Stimulated activated memory B cell treated with anti-CD40 and anti-IgM and Interleukin-4, amounts not matched to agents 10 μg/mL and 1 μg/mL and 100 μg/mL, for 72 hours (primary cell): Measurements from ENCODE around the gene SLC16A12.
"Not testable (repeated sequence)": the region's sequence is repeated elsewhere in the genome, so short reads cannot be mapped to it uniquely, and the experiment has no call there.

Source experiments
- ATAC-seq: fragments of 150-1000 bp; cut with Tn5 transposase; 2 replicates; pipeline ENCODE4 v1.10.0; 2021
- H3K27ac Mint-ChIP-seq: one replicate; pipeline ENCODE4 v1.8.0; 2022; ENCODE audit warnings: mild to moderate bottlenecking, mixed read lengths
- H3K27me3 Mint-ChIP-seq: one replicate; pipeline ENCODE4 v1.8.0; 2022; ENCODE audit warnings: mixed read lengths
- H3K36me3 Mint-ChIP-seq: one replicate; pipeline ENCODE4 v1.8.0; 2022; ENCODE audit warnings: mixed read lengths
- H3K4me1 Mint-ChIP-seq: one replicate; pipeline ENCODE4 v1.8.0; 2022; ENCODE audit warnings: mixed read lengths
- H3K4me3 Mint-ChIP-seq: one replicate; pipeline ENCODE4 v1.8.0; 2022; ENCODE audit warnings: mild to moderate bottlenecking, moderate library complexity, mixed read lengths
- H3K9me3 Mint-ChIP-seq: one replicate; pipeline ENCODE4 v1.8.0; 2022; ENCODE audit warnings: mixed read lengths

SLC16A12 gene

DNA sequence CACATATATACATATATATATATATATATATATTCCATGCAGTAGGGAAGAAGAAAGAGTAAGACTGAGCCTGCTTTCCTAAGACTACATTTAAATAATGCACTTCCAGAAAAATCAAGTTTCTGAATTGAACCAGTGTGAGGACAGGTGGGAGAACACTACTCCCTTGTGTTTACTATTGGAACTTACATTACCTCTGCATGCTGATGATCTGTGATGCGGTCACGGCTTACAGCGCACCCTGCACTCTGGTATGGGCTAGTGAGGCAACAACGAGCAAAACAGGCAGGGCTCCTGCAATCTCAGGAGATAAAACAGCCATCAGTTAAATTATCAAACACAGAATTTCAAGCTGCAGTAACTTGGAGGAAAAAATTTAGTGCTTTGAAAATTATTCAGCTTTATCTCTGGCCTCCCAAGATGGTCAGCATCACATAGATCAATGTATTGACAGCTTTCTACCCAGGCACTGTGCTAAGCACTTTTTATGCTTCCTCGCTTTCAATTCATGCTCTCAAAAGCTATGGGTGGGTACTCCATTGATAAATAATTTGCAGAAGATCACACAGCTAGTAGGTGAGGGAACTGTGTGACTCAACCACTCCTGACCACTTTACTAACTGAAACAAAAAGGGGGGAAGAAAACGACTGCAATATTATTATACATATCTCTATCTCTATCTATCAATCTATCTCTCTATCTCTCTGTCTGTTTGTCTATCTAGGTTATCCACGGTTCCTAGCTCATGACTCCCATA, 20.5 kb upstream of the SLC16A12 start:
- H3K4me3 Mint-ChIP-seq, result no peak overlapping the region
- no peaks in the 10 kb centered on the region for H3K27me3 Mint-ChIP-seq
- ATAC-seq, result no peak
- no peak overlapping the region for H3K27ac Mint-ChIP-seq
- H3K4me1 Mint-ChIP-seq, result no peaks in the 10 kb centered on the region
- H3K36me3 Mint-ChIP-seq, result no peaks in the 10 kb centered on the region
- H3K9me3 Mint-ChIP-seq, result no peaks in the 10 kb centered on the region

DNA sequence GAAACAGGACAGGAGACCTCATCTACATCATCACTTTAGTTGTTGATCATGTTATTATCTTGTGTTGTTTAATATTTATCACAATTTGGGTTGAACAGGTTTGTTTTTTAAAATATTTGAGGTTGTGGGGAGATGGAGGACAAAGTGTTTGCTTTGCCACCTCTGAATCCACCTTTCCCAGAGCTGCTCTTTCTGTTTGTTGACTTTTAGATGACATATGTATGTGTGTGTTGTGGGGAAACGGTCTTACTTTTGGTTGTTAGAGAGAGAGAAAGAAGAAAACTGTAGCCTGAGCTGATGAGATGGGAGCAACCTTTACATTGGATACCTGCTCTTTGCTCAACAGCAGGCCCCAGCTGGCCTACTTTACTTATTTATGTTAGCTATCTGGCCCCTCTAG, 19.0 kb upstream of the SLC16A12 start:
- Mint-ChIP-seq H3K27me3 (peaks cover 9% of the 10 kb centered on the region), H3K4me1 (no peaks in the 10 kb centered on the region), H3K9me3 (no peaks in the 10 kb centered on the region), H3K4me3 (no peak overlapping the region), H3K36me3 (no peaks in the 10 kb centered on the region), H3K27ac (no peak overlapping the region)
- no peak for ATAC-seq

DNA sequence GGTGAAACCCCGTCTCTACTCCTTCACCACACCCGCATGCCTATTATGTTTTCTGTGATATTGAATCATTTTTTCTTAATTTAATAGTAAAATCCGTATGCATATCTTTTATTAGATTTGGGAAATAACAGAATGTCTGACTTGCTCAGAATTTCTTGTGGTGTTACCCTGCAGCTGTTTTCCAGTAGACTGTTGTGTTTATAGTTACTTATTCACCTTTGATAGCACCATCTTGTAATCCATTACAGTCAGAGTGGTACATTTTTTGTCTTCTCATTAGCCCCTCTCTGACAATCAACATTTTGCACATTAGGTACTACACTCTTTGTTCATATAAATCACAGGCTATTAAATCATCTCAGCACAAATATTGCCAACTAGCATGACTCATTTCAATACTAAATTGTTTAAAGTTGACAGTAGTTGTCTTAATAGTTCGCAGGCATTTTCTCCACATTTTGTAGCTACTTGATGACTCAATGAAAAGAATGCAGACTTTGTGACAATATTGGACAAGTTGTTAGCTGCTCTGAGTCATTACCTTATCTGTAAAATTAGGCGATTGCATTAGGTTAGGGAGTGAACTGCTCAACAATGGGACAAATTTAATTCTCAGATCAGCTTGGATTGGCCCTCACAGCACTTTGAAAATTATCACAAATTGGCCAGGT, 17.8 kb upstream of the SLC16A12 start:
- ATAC-seq, result no peak
- Mint-ChIP-seq H3K4me1 (no peaks in the 10 kb centered on the region), H3K36me3 (no peaks in the 10 kb centered on the region), H3K27me3 (peaks cover 9% of the 10 kb centered on the region), H3K27ac (no peak overlapping the region), H3K9me3 (no peaks in the 10 kb centered on the region), H3K4me3 (no peak overlapping the region)

DNA sequence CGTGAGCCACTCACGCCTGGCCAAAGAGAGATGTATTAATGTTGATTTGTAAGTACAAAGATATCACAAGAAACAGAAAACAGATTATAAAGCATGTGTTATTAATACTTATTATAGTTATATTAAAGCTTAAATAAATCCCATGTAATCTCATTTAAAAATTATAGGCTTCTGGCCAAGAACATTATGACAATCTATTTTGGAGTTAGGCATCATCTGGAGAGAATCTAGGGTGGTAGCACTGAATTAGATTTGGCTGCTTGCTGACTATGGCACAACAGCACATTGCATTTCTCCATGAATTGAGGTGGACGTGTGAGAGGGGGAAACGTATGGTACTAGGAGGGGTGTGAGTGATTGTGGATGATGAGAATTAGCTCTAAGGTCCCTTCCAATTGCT, 16.8 kb upstream of the SLC16A12 start:
- Mint-ChIP-seq H3K36me3 (no peaks in the 10 kb centered on the region), H3K9me3 (no peaks in the 10 kb centered on the region), H3K4me3 (no peak overlapping the region), H3K4me1 (no peaks in the 10 kb centered on the region), H3K27me3 (peaks cover 9% of the 10 kb centered on the region), H3K27ac (no peak overlapping the region)
- no peak for ATAC-seq

DNA sequence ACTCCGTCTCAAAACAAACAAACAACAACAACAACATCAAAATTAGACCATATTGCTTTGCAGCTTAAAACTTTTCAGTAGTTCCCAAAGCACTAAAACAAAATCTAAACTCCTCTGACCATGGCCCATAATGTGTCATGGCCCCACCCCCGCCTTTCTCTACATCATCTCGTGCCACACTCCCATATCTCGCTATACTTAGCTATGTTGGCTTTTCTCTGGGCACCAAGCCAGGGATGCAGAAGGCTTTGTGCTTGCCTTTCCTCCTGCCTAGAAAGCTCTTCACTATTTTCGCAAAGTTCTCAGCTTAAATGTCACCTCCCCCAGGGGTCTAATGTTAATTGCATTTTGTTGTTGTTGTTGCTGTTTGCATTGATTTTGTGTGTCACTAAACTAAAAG, 15.1 kb upstream of the SLC16A12 start:
- peaks cover 9% of the 10 kb centered on the region for H3K27me3 Mint-ChIP-seq
- H3K4me1 Mint-ChIP-seq, result no peaks in the 10 kb centered on the region
- H3K36me3 Mint-ChIP-seq, result no peaks in the 10 kb centered on the region

DNA sequence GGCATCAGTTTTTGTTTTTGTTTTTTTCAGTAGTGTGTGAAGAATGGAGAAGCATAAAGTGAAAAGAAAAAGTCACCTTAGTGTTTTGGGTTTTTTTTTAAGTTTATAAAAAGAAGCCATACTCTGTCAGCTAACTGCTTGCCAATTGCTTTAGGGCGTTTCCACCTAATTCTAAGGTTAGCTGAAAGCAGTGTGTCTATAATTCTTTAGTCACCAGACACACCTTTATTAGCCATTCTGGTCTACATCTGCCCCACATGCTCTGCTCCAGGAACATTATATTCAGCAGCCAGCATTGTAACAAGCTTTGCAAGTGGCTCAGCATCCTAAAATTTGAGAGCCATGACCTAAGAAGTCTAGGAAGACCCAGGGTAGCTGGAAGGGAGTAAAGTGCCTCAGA, 14.1 kb upstream of the SLC16A12 start:
- H3K9me3 Mint-ChIP-seq, result no peaks in the 10 kb centered on the region
- no peak overlapping the region for H3K27ac Mint-ChIP-seq
- H3K36me3 Mint-ChIP-seq, result no peaks in the 10 kb centered on the region

More for the DNA sequence above, 15.1 kb upstream of the SLC16A12 start:
- Mint-ChIP-seq H3K27ac (no peak overlapping the region), H3K4me3 (no peak overlapping the region), H3K9me3 (no peaks in the 10 kb centered on the region)
- no peak for ATAC-seq

DNA sequence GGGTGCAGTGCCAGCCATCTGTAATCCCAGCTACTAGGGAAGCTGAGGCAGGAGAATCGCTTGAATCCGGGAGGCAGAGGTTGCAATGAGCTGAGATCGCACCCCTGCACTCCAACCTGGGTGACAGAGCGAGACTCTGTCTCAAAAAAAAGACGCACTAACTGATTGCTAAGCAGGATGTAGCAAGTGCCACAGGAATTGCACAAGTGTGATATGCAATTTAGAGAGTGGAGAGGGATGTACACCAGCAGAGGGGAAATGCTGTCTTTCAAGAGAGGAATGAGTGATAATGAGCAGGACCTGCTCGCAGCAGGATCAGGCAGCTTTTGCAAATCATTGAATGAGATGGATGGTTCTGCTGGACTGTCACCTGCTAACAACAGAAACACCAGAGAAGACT, 13.3 kb upstream of the SLC16A12 start:
- peaks cover 9% of the 10 kb centered on the region for H3K27me3 Mint-ChIP-seq
- H3K4me3 Mint-ChIP-seq, result no peak overlapping the region
- ATAC-seq, result no peak
- no peaks in the 10 kb centered on the region for H3K36me3 Mint-ChIP-seq
- no peaks in the 10 kb centered on the region for H3K4me1 Mint-ChIP-seq
- H3K27ac Mint-ChIP-seq, result no peak overlapping the region
- no peaks in the 10 kb centered on the region for H3K9me3 Mint-ChIP-seq

More for the DNA sequence above, 14.1 kb upstream of the SLC16A12 start:
- ATAC-seq, result no peak
- Mint-ChIP-seq H3K4me3 (no peak overlapping the region), H3K27me3 (peaks cover 9% of the 10 kb centered on the region), H3K4me1 (no peaks in the 10 kb centered on the region)

DNA sequence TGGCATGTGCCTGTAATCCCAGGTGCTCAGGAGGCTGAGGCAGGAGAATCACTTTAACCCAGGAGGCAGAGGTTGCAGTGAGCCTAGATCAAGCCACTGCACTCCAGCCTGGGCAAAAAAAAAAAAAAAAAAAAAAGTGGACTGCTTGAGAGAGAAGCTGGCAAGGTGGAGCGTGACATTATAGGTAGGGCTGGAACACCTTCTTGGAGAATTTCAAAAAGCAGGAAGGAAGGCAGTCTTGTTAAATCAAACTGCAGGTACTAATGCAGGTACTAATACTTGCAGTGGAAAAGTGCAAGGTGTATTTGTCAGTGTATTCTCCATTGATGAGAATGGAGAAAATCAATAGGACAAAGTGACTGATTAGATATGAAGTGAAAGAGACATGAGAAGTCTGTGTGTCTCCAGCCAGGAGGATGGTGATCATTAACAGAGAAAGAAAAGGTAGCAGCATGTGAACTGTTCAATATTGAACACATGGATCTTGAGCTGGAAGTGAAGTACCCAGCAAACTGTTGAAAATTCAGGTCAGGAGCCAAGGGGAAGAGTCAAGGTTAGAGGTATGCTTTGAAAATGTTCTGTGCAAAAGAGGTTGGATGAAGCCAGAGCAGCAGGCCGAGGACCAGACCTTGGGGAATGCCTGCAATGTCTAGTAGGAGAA, 12.6 kb upstream of the SLC16A12 start:
- Mint-ChIP-seq H3K9me3 (no peaks in the 10 kb centered on the region), H3K36me3 (no peaks in the 10 kb centered on the region), H3K4me3 (no peak overlapping the region), H3K27me3 (peaks cover 9% of the 10 kb centered on the region), H3K4me1 (no peaks in the 10 kb centered on the region), H3K27ac (no peak overlapping the region)
- no peak for ATAC-seq

DNA sequence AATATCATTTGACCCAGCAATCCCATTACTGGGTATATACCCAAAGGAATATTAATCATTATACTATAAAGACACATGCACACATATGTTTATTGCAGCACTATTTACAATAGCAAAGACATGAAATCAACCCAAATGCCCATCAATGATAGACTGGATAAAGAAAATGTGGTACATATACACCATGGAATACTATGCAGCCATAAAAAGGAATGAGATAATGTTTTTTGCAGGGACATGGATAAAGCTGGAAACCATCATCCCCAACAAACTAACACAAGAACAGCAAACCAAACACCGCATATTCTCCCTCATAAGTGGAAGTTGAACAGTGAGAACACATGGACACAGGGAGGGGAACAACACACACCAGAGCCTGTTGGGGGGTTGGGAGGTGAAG, 11.3 kb upstream of the SLC16A12 start:
- H3K9me3 Mint-ChIP-seq, H3K4me1 Mint-ChIP-seq, H3K27me3 Mint-ChIP-seq, H3K27ac Mint-ChIP-seq, H3K4me3 Mint-ChIP-seq, ATAC-seq, H3K36me3 Mint-ChIP-seq: not testable (repeated sequence)

DNA sequence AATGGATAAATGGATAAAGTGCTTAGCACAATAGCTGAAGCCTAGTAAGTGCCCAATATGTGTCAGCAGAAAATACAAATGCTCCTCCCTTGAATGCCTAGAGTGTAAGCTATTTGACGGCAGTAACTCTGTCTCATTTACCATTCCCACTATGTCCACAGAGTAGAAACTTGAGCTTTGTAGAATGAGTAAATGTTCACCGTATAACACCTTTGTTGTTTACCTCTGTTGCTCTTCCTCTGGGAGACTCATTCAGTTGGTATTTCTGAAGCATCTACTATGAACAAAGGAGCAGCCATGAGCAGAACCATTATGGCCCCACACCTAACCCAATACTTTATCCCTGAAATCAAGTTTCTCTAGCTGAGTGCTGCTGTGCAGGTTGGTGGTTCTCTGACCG, 8.4 kb upstream of the SLC16A12 start:
- ATAC-seq, result no peak
- no peak overlapping the region for H3K27ac Mint-ChIP-seq

DNA sequence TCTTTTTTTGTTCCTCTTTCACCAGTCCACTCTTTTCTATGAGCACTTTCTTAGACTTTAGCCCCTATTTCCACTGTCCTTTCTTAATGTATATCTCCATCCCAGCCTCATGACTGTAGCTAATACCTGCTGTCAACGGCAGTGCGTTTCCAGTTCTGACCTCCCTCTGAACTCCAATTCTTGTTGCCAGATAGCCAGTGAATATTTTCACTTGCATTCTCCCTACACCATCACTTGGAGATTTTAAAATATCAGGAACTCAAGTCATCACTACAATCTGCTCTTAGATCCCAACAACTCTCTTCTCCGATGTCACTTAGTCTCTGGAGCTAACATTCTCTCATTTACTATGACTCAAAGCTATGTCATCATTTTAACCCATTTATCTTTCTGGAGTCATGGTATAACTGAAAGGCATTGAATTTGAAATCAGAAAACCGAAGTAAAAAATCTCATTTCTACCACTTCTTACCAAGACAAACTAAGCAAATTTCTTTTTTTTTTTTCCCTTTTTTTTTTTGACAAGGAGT, 5.1 kb upstream of the SLC16A12 start:
- Mint-ChIP-seq H3K4me3 (no peak overlapping the region), H3K4me1 (no peaks in the 10 kb centered on the region), H3K27me3 (peaks cover 19% of the 10 kb centered on the region), H3K36me3 (no peaks in the 10 kb centered on the region), H3K27ac (no peak overlapping the region), H3K9me3 (no peaks in the 10 kb centered on the region)
- ATAC-seq, result no peak

More for the DNA sequence above, 8.4 kb upstream of the SLC16A12 start:
- Mint-ChIP-seq H3K4me3 (no peak overlapping the region), H3K36me3 (no peaks in the 10 kb centered on the region), H3K9me3 (no peaks in the 10 kb centered on the region), H3K27me3 (peaks cover 19% of the 10 kb centered on the region), H3K4me1 (no peaks in the 10 kb centered on the region)

DNA sequence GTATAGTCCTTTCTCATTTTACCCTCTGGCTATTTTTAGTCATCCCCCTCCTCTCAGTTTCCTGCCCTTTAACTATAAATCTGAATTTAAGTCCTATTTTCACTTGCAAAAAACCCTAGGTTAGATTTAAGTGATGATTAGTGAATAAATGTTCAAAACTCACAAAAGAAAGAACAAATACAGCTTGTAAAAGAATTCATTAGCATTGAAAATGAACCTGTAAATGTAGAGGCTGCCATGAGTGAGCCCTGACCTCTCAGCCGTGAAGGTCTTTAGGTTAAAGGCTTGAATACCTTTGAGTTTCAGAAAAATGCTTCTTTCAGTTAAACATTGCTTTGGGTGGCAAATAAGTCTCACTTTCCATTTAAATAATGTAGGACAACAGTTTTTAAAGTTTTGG, 2.0 kb upstream of the SLC16A12 start:
- Mint-ChIP-seq H3K4me3 (no peak overlapping the region), H3K27ac (no peak overlapping the region)

DNA sequence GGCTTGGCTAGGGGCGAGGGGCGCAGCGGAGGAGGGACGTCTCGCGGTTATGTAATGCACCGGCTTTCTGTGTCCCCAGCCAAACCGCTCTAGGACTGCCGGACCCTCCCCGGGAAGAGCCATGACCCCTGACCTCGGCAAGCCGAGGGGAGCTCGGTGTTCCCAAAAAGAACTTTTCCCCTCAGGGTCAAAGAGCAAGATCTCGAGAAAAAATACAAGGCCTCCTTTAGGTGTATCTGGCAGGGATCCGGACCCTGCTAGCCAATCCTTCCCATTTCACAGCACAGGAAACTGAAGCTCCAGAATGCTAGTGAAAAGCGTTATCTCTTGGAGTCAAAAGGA, 590 bp upstream of the SLC16A12 start:
- peaks cover 6% of the 10 kb centered on the region for H3K4me1 Mint-ChIP-seq
- ATAC-seq, result no peak
- no peaks in the 10 kb centered on the region for H3K9me3 Mint-ChIP-seq
- no peaks in the 10 kb centered on the region for H3K36me3 Mint-ChIP-seq
- peaks cover 61% of the 10 kb centered on the region for H3K27me3 Mint-ChIP-seq
- no peak overlapping the region for H3K4me3 Mint-ChIP-seq
- no peak overlapping the region for H3K27ac Mint-ChIP-seq

More for the DNA sequence above, 2.0 kb upstream of the SLC16A12 start:
- ATAC-seq, result no peak
- H3K36me3 Mint-ChIP-seq, result no peaks in the 10 kb centered on the region
- peaks cover 47% of the 10 kb centered on the region for H3K27me3 Mint-ChIP-seq
- H3K4me1 Mint-ChIP-seq, result peaks cover 6% of the 10 kb centered on the region
- H3K9me3 Mint-ChIP-seq, result no peaks in the 10 kb centered on the region

DNA sequence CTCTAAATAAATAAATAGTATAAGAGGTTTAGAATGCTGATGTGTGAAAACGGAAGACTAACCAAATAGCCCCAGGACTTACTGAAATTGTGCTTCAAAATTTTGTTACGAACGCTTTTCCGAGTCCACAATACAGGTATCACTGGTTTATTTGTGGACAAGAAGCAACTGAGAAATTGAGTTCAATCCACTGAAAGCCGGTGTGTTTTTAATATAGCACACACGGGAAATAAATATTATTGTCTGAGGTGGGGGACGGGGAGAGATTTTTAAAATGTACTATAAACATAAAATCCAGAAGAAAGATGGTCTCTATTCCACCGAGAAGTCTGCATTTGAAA, 598 bp downstream of the SLC16A12 start:
- Mint-ChIP-seq H3K4me1 (peaks cover 6% of the 10 kb centered on the region), H3K27ac (no peak overlapping the region), H3K4me3 (no peak overlapping the region), H3K9me3 (no peaks in the 10 kb centered on the region), H3K36me3 (no peaks in the 10 kb centered on the region), H3K27me3 (peaks cover 57% of the 10 kb centered on the region)
- no peak for ATAC-seq

DNA sequence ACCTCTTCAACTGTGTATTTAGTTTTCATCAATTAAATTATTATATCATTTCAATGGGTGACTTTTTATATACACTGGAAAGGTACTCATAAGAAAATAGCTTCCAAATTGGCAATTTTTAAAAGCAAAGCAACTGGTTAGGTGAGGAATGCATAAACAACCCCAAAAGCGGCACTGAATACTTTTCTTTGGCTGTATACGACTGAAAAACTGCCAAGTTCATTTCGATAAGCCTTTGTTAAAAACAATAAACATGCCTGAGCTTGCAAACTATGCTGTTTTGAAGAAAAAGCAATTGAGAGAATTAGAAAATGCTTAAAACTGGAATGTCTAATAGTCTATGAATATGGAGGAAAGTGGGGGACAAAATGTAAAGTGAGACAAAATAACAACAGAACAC, 2.9 kb downstream of the SLC16A12 start:
- Mint-ChIP-seq H3K27me3 (peaks cover 50% of the 10 kb centered on the region), H3K27ac (no peak overlapping the region), H3K4me1 (peaks cover 6% of the 10 kb centered on the region), H3K9me3 (no peaks in the 10 kb centered on the region), H3K36me3 (no peaks in the 10 kb centered on the region), H3K4me3 (no peak overlapping the region)
- ATAC-seq, result no peak

DNA sequence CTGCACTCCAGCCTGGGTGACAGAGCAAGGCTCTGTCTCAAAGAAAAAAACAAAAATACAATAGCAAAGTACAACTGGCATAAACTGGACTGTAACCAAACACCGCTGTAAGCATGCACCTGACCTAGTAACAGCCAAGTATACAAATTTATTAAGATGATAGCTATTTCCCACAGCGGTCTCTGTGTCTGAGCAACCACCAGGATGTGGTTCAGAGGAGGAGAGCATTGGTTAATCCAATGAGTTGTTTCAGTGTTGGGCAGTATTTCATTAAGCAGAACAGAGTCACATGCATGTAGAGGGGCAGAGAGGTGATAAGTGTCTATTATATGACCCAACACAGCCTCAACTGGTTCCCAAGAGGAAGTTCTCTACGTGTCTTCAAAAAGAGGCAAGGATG, 4.0 kb downstream of the SLC16A12 start:
- H3K36me3 Mint-ChIP-seq, result no peaks in the 10 kb centered on the region
- H3K27ac Mint-ChIP-seq, result no peak overlapping the region
- ATAC-seq, result no peak
- peaks cover 50% of the 10 kb centered on the region for H3K27me3 Mint-ChIP-seq
- no peak overlapping the region for H3K4me3 Mint-ChIP-seq
- H3K9me3 Mint-ChIP-seq, result no peaks in the 10 kb centered on the region
- H3K4me1 Mint-ChIP-seq, result peaks cover 6% of the 10 kb centered on the region
